Endodermal cell (in vitro differentiated cells): Measurements from ENCODE around the gene TFRC. TPM values are rescaled to one million over a fixed set of nuclear protein-coding genes. Genes with fewer than 3 reads are reported as not detected.

Experiments
- DNase-seq: peaks from one replicate; pipeline ENCODE4 v3.0.0-alpha.2; 2017
- H3K27ac ChIP-seq: 2 replicates; pipeline ENCODE4 v1.5.1; 2013; ENCODE audit warnings: mild to moderate bottlenecking, low read depth, low read length, moderate library complexity
- H3K27me3 ChIP-seq: 2 replicates; pipeline ENCODE4 v1.6.1; 2013; ENCODE audit warnings: mild to moderate bottlenecking, low read length, moderate library complexity; ENCODE audit not compliant: insufficient read depth, control insufficient read depth, poor library complexity, severe bottlenecking
- H3K36me3 ChIP-seq: 2 replicates; pipeline ENCODE4 v1.7.0; 2013; ENCODE audit warnings: mild to moderate bottlenecking, low read length, moderate library complexity; ENCODE audit not compliant: control insufficient read depth, insufficient read depth
- H3K4me1 ChIP-seq: one replicate; pipeline ENCODE4 v1.7.0; 2013; ENCODE audit warnings: low read length; ENCODE audit not compliant: control insufficient read depth, insufficient read depth
- H3K4me3 ChIP-seq: 2 replicates; pipeline ENCODE4 v1.5.1; 2013; ENCODE audit warnings: mild to moderate bottlenecking, low read length, moderate library complexity
- H3K9ac ChIP-seq: 2 replicates; pipeline ENCODE4 v1.6.1; 2013; ENCODE audit warnings: mild to moderate bottlenecking, low read length, moderate library complexity; ENCODE audit not compliant: poor library complexity, severe bottlenecking; ENCODE audit errors: extremely low read depth
- H3K9me3 ChIP-seq: 2 replicates; pipeline ENCODE4 v1.6.1; 2013; ENCODE audit warnings: mild to moderate bottlenecking, low read length, moderate library complexity; ENCODE audit not compliant: control insufficient read depth
- H3K27ac Mint-ChIP-seq: 2 replicates; pipeline ENCODE4 v1.8.0; 2020; ENCODE audit warnings: mixed read lengths
- H3K27me3 Mint-ChIP-seq: 2 replicates; pipeline ENCODE4 v1.8.0; 2021; ENCODE audit warnings: mild to moderate bottlenecking, mixed read lengths; ENCODE audit not compliant: insufficient read depth
- H3K36me3 Mint-ChIP-seq: 2 replicates; pipeline ENCODE4 v1.8.0; 2020; ENCODE audit warnings: low read depth, mixed read lengths
- H3K4me1 Mint-ChIP-seq: 2 replicates; pipeline ENCODE4 v1.8.0; 2020; ENCODE audit warnings: mixed read lengths
- H3K4me3 Mint-ChIP-seq: 2 replicates; pipeline ENCODE4 v1.8.0; 2020; ENCODE audit warnings: mild to moderate bottlenecking, moderate library complexity, mixed read lengths
- H3K9me3 Mint-ChIP-seq: 2 replicates; pipeline ENCODE4 v1.8.0; 2020; ENCODE audit warnings: mild to moderate bottlenecking, mixed read lengths
- CTCF ChIP-seq: fragments of 200-600 bp; sonication (generic); conservative IDR thresholded peaks from 2 replicates; pipeline ENCODE4 v1.5.0; 2021; ENCODE audit warnings: antibody characterized with exemption, mild to moderate bottlenecking
- WGBS, 2 experiments: methylation state at CpG; one replicate each; pipeline versions ENCODE4 v1.1.5 to v1.1.7; 2013; ENCODE audit warnings: missing lambda C conversion rate in 2 of 2, mixed read lengths in 1 of 2; ENCODE audit not compliant: insufficient coverage in 1 of 2, insufficient read length in 1 of 2; 5-methylcytosine and 5-hydroxymethylcytosine counted together
- total RNA-seq, 2 donors: library from RNA; stranded (reverse); fragmentation: NEBNext Ultra II Directional in 1 of 2; extraction: Animal tissue kit (Norgen Biotek cat#: 25700) in 1 of 2; gene quantifications; 2 replicates in 1 of 2; 3 replicates in 1 of 2; pipeline ENCODE4 v1.2.1, GENCODE V29; 2021

The TFRC gene
- total RNA-seq, 2 donors from 2014 or later, result 69.0 to 90.0 TPM

GRCh38 chr3:196079682-196080081, 2.2 kb downstream of the TFRC start:
- Histone ChIP-seq H3K9me3 (no peaks in the 10 kb centered on the region), H3K4me3 (peak overlapping the region; percentile 97), H3K4me1 (no peaks in the 10 kb centered on the region), H3K27ac (no peak overlapping the region), H3K9ac (no peak overlapping the region), H3K36me3 (peaks cover 18% of the 10 kb centered on the region), H3K27me3 (no peaks in the 10 kb centered on the region)
- Mint-ChIP-seq H3K9me3 (no peaks in the 10 kb centered on the region), H3K4me1 (peaks cover 13% of the 10 kb centered on the region), H3K27ac (no peak overlapping the region), H3K4me3 (peak overlapping the region; percentile 86), H3K36me3 (peaks cover 18% of the 10 kb centered on the region), H3K27me3 (no peaks in the 10 kb centered on the region)
- DNase-seq, result no peak
- no peak for TF ChIP-seq CTCF
- WGBS, 2 experiments, result 87 to 100% methylated on average over 3 of the region's 3 CpGs

- Histone ChIP-seq H3K27me3 (no peaks in the 10 kb centered on the region), H3K27ac (no peak overlapping the region), H3K4me3 (no peak overlapping the region), H3K9me3 (no peaks in the 10 kb centered on the region), H3K9ac (no peak overlapping the region), H3K4me1 (no peaks in the 10 kb centered on the region), H3K36me3 (peaks cover 56% of the 10 kb centered on the region)
- peaks cover 55% of the 10 kb centered on the region for H3K36me3 Mint-ChIP-seq
- TF ChIP-seq CTCF, result no peak
- 97 to 100% methylated on average over 6 of the region's 6 CpGs for WGBS, 2 experiments
- H3K4me1 Mint-ChIP-seq, result peaks cover 9% of the 10 kb centered on the region
- H3K27ac Mint-ChIP-seq, result no peak overlapping the region
- DNase-seq, result no peak
- no peak overlapping the region for H3K4me3 Mint-ChIP-seq
- H3K27me3 Mint-ChIP-seq, result no peaks in the 10 kb centered on the region
- no peaks in the 10 kb centered on the region for H3K9me3 Mint-ChIP-seq
These were observed 6.9 kb downstream of the TFRC start for GRCh38 chr3:196075013-196075412.

GRCh38 chr3:196073255-196073753, 8.6 kb downstream of the TFRC start:
- H3K36me3 ChIP-seq, result peaks cover 69% of the 10 kb centered on the region
- no peaks in the 10 kb centered on the region for H3K9me3 Mint-ChIP-seq
- no peaks in the 10 kb centered on the region for H3K4me1 Mint-ChIP-seq
- H3K4me3 ChIP-seq, result no peak overlapping the region
- WGBS, 2 experiments, result 58 to 65% methylated on average over 3 to 6 of the region's 6 CpGs
- no peaks in the 10 kb centered on the region for H3K27me3 Mint-ChIP-seq
- peaks cover 66% of the 10 kb centered on the region for H3K36me3 Mint-ChIP-seq
- H3K4me1 ChIP-seq, result no peaks in the 10 kb centered on the region
- H3K27ac ChIP-seq, result no peak overlapping the region
- no peak overlapping the region for H3K4me3 Mint-ChIP-seq
- DNase-seq, result peak; percentile 89
- H3K9ac ChIP-seq, result no peak overlapping the region
- H3K27ac Mint-ChIP-seq, result no peak overlapping the region
- H3K27me3 ChIP-seq, result no peaks in the 10 kb centered on the region
- peak; percentile 89 for TF ChIP-seq CTCF
- no peaks in the 10 kb centered on the region for H3K9me3 ChIP-seq
